Stimulated activated CD4-positive, alpha-beta T cell treated with anti-CD3 and anti-CD28 coated beads, TNF-alpha, amount 100 ng/mL, for 4 hours (primary cell): ENCODE data around the gene PLXNA3.
"Not testable (repeated sequence)": the region's sequence is repeated elsewhere in the genome, so short reads cannot be mapped to it uniquely, and the experiment has no call there.

Experiments used
- DNase-seq, 3 experiments: peaks; one replicate each; pipeline ENCODE4 v3.0.0-alpha.2; 2020; ENCODE audit warnings: low read depth in 3 of 3

PLXNA3 gene

GRCh38 chrX:154501423-154501822, 43.3 kb downstream of the PLXNA3 start:
- DNase-seq: not testable (repeated sequence)

- DNase-seq: no peak
These were observed 44.0 kb downstream of the PLXNA3 start for GRCh38 chrX:154502098-154502497.

DNA sequence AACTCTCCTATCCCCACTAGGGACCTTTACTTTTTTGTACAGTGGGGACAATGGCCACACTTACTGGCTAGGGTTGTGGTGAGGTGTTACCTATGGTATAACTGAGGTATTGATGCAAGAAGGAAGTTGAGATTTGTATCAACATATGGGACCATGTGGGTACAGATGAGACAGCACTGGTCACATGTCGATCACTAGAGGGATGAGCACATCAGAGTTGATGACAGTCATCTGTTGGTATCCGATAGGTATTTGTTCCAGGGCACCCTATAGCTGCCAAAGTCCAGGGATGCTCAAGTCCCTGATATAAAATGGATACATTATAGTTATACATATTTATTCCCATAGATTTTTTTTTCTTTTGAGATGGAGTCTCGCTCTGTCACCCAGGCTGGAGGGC, 44.9 kb downstream of the PLXNA3 start:
- no peak for DNase-seq

DNA sequence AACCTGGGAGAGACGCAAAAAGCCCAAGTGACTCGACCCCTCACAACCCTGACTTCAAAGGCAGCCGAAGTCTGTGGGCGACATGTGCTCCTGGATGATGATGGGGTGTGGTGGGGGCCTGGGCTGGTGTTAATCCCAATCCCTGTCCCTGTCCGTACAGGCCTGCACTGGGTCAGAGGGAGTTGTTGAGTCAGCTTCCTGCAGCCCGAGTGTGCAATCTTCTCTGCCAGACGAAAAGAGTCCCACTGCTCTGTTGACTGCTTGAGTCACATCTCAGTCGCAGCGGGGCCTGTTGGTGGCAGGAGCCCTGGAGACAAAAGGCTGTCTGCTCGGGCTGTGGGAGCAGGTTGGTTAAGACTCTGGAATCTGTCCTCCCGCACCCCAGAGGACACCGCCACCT, 47.7 kb downstream of the PLXNA3 start:
- DNase-seq: no peak

DNA sequence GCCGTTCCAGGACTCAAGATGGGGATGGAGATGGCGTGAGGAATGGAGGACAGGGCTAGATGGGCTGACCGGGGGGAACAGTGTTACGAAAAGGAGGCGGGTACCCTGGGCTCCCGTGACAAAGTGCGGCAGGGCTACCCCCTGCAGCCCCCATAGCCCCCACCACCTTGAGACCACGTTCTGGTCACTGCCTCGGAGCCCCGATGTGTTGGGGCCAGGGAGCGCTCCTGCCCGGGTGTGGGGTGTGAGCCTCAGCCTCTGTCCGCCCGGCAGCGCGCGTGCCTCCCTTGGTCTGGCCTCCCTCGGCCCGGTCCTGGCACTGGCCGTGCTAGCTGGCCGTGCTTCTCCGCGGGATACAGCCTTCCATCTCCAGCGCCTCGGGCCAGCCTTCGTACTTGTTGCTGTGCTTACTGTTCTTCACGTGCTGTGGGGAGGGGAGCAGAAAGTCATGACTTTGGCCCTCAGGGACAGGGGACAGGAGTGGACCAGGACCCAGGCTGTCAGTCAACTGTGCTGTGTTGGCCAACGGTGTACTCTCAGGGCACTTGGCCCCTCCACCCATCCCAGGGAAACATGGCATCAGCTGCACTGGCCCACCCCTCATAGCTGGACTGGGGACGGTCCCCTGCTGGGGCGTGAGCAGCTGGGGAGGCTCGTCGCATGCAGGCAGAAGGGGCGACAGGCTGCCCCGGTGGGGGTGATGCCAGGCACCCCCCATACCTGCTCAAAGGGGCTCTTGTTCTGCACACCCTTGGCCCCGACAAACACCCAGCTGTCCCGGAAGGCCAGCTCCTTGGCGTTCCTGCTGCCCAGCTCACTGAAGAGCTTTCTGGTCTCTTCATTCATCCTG, 48.6 kb downstream of the PLXNA3 start:
- no peak for DNase-seq

GRCh38 chrX:154507673-154508383, 49.7 kb downstream of the PLXNA3 start:
- no peak for DNase-seq

DNA sequence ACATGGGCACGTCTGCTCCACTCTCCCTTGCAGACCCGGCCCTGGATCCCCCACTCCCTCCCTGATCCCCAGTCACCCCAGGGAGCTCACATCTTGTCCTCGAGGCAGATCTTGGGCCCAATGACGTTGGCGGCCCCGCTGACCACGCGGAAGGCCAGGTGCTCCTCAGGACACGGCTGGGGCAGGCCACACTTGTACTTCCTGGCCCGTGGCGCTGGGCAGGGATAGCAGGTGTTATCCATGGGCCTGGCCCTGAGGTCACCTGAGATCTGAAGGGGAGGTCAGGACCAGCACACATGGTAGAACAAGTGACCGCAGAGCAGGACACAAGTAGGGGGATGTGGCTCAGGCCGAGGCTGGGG, 50.3 kb downstream of the PLXNA3 start:
- DNase-seq: no peak

DNA sequence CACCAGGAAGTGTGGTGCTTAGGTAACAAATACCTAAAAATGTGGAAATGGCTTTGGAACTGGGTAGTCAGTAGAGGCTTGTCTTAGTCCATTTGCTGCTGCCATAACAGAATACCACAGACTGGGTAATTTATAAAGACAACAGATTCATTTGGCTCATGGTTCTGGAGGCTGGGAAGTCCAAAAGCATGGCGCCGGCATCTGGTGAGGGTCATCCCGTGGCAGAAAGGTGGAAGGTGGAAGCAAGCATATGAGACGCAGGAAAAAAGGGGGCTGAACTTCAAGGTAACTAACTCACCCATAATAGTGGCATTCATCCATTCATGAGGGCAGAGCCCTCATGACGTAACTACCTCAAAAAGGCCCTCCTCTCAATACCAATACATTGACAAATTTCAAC, 51.4 kb downstream of the PLXNA3 start:
- DNase-seq: no peak

GRCh38 chrX:154511761-154512160, 53.7 kb downstream of the PLXNA3 start:
- no peak for DNase-seq

DNA sequence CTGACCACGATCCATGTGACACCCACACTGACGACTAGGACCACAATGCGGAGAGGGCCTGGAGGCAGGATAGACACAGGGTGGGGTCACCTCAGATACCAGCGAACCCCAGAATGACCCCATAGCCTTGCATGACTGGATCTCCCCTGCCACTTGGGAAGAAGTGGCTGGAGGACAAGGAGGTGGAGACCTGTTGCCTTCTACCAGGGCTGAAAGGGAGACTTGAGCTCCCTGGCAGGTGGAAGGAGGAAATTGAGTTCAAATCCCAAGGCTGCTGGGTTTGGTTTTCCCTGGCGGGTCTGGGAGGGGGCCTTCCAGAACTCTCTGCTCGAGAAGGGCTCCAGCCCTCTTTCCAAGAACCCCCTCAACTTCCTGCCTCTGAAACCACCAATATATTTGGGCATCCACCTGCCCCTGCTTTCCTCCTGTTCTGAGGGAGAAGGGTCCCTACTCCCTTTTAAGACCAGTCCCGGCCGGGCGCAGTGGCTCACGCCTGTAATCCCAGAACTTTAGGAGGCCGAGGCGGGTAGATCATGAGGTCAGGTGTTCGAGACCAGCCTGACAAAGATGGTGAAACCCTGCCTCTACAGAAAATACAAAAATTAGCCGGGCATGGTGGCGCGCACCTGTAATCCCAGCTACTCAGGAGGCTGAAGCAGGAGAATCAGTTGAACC, 54.9 kb downstream of the PLXNA3 start:
- no peak for DNase-seq

DNA sequence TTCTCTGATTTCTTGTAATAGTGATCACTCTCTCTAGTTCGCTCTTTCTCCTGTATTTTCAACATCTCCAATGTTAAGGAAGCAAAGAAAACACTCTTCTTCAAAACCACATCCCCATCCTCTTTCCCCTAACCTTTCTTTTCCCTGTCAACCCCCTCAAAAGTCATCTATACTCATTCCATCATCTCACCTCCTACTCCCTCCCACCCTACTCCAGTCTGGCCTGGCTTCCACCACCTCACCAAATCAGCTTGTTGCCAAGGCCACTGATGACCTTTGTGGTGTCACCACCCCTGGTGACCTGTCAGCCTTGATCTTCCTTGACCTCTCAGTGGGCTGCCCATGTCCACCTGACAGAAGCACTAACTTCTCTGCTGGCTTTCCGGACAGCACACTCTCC, 55.6 kb downstream of the PLXNA3 start:
- no peak for DNase-seq

- DNase-seq: no peak
These were observed 57.2 kb downstream of the PLXNA3 start for GRCh38 chrX:154515090-154515965.

GRCh38 chrX:154515966-154516655, 58.0 kb downstream of the PLXNA3 start, which contains the start of gene FAM3A:
Gene FAM3A, minus strand, starts transcription at chrX:154516232. Its CDS starts 460 bp downstream, at chrX:154515772.
- peak; percentile 86 for DNase-seq

DNA sequence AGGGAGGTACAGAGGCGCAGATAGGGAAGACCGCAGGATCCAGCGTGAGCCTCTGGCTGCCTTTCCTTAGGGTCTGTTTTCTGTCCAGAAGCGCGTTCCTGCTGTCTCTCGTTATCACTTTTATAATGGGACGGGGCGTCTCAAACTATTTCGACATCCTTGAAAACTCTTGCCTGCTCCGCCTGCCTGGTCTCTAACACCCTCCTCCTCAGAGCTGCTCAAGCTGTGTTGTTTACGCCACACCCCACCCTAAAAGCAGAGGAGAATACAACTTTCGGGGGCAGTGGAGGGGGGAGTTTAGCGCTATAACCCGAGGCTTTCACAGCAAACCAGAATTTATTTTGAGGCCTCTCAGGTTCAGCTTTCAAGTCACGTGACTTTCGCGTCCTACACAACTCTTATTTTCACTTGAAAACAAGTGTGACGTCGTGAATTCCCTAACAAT, 58.6 kb downstream of the PLXNA3 start:
- DNase-seq: no peak

- DNase-seq: no peak
These were observed 59.2 kb downstream of the PLXNA3 start for GRCh38 chrX:154517101-154517781.

GRCh38 chrX:154519389-154519788, 61.3 kb downstream of the PLXNA3 start:
- DNase-seq: no peak

DNA sequence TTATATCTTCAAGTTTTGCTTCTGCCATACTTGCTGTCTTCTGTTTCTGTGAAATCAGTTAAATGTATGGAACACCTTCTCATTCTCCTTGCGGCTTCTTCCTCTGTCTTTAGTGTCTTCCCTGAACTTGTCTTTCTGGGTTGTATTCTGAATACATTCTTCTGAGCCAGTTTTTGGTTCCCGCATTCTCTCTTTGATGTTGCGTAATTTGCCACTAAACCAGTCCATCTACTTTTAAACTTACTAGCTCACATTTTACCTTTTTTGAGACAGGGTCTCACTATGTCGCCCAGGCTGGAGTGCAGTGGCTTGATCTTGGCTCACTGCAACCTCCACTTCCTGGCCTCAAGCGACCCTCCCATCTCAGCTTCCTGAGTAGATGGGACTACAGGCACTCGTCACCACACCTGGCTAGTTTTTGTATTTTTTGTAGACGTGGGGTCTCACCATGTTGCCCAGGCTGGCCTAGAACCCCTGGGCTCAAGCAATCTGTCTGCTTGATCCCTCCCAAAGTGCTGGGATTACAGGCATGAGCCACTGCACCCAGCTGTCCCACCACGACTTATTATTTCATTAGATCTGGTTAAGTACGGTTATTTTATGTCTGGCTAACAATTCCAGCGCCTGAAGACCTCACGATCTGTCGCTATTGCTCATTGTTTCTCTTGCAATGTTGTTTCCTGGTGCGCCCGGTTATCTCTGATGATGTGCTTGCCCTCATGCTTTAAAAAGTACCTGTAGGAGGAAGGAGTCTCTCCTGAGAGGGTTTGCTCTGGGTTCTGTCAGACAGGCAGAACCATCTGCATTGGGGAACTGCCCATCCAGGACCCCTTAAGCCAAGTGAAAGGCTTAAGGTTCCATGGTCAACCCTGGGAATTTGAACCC, 67.8 kb downstream of the PLXNA3 start:
- DNase-seq: no peak

GRCh38 chrX:154526901-154527675, 69.0 kb downstream of the PLXNA3 start:
- peak in 2 of 3 experiments; percentile 24 to 26 for DNase-seq
